HCEC 1CT (cell line): Measurements from ENCODE around the gene DAPL1.
A peak's percentile ranks its signal among the peaks of the same experiment; 100 is the strongest.

ENCODE experiments used
- DNase-seq: peaks from one replicate; pipeline ENCODE4 v3.0.0-alpha.2; 2017

The DAPL1 gene

DNA sequence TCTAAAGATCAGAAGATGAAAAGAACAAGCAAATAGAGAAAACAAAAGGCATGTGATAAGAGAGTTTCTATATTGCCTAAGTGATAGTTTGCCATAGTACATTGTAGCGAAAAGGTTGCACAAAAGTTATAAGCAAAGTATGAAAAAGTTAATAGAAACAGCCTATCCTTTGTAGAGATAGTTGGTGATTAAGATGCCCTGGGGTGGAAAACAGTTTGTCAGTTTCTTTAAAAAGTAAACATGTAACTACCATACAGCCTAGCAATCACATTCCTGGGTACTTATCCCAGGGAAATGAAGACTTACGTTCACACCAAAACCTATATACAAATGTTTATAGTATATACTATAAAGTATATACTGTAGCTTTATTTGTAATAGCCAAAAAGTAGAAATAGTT is 16.9 kb upstream of the DAPL1 start:
- DNase-seq: no peak

DNA sequence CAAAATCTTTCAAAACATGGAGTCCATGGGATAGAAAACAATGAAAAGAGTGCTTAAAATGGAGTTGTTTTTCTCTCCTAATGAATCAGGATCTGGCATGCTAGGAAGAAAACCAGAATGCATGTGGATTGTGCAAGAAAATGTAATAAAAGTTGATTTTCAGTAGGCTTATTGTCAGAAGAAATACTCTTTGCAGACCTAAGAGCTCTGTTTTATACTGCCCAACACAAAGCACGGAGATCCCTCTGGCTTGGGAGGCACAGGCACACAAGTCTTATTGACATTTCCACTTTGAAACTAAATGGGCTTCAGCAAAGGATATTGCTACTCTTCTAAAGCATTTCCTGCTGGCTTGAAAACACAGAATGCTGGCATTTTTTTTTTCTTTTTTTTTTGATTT is 15.5 kb upstream of the DAPL1 start:
- DNase-seq: no peak

GRCh38 chr2:158781353-158781961 is 13.7 kb upstream of the DAPL1 start:
- DNase-seq: peak; percentile 43

- no peak for DNase-seq
Measured at GRCh38 chr2:158782136-158782535, 13.0 kb upstream of the DAPL1 start.

GRCh38 chr2:158782616-158783015 is 12.5 kb upstream of the DAPL1 start:
- DNase-seq: peak; percentile 28

DNA sequence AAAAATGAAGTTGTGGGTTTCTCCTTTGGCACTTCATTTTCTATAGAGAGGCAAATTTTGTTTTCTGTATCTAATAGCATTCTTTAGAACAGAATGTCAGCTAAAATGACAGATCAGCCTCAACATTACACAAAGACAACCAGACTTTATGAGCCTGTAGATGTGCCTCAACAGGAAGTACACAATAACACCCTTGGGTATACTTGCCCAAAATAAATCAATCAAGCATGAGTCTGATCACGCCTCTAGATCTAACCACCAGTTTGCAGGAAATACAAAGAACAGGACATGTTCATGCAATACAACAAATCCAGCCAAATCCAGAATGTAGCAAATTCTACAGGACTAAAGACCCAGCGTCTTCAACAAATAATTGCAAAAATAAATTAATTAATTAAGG is 11.2 kb upstream of the DAPL1 start:
- no peak for DNase-seq

DNA sequence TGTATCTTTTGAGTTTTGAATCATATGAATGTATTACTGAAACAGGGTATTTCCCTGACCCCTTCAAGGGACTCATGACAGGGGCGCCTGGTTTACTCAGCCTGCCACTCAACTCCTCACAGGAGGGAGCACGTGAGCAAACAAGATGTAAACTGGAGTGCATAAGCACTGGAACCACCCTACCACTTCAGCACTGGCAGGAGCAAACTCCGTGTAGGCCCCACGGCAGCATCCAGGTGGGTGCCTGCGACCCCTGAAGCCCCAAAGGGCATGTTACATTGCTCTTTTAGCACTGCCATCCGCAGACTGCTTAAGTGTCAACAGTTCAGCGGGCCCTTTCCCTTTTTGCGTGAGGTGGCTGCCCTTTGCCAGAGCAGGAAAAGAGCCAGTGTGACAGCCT is 8.2 kb upstream of the DAPL1 start:
- no peak for DNase-seq

DNA sequence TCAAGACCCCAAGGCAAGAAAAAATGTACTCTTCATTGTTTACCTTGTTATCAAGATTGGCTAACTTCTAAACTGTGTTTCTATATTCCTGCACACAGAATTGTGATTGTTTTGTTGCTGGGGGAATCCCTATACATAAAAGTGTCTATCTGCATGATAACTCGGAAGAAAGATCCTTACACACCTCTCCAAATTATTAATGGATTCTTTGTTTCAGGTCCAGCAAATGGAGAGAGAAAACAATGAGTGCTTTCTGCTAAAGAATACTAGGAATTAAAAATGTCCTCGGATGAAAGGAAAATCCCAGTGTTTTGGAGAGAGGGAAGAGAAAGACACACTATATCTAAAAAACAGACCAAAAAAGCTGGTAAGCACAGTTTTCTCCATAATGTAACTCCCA is 6.2 kb upstream of the DAPL1 start:
- DNase-seq: no peak

- DNase-seq: no peak
Measured at GRCh38 chr2:158796652-158797051, 1.5 kb downstream of the DAPL1 start.

GRCh38 chr2:158797963-158798700 is 3.0 kb downstream of the DAPL1 start:
- peak; percentile 24 for DNase-seq

GRCh38 chr2:158799181-158799580 is 4.1 kb downstream of the DAPL1 start:
- DNase-seq: no peak

DNA sequence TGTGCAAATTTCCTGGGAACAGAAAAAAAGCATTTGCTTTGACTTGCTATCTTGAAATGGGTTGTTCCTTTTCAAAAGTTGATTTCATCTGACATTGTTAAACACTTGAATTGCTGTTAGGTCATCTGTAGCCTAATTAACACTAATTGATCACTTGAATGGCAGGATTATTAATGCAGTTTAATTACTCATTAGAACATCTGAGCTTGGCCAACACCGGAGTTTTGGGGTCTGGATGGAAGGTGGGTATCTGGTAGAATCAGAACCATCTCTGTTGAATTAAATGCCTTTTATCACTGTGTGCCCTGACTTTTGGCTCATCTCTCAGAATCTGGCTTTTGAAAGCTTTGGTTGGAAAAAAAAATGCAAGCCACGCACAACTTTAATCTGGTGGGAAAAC is 8.4 kb downstream of the DAPL1 start:
- DNase-seq: no peak

DNA sequence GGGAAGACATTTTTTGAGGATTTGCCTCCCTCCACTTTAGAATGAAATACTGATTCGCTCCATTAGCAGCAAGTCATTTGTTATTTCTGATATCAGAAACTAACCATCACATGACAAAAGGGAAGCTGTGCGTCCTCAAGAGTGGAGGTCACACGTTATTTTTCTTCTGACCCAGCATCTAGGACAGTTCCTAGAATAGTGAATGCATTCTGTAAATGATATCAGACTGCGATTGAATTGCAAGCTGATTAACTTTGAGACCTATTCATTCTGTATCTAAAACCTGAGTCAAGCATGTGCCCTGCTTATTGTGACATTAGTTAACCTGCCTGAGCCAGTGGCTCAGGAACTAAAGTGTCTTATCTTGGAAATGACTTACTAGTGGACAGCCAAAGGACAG is 10.1 kb downstream of the DAPL1 start:
- DNase-seq: no peak

DNA sequence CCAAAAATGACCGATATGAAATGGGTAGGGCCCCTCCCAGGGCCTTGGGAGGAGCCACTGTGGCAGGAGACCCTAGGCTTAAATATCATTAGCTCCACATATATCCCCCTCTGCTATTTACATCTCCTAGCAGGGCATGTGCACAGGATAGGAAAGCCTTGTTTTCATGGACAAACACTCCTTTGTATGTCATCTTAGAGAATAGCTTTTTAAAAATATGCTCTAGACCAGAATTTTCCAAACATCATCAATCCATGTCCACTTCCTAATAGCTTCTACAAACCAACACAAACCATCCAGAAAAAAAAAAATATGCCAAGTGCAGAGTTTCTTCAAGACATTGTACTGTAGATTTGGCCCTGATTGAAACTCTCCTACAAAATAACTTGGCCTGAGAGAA is 10.8 kb downstream of the DAPL1 start:
- DNase-seq: no peak

DNA sequence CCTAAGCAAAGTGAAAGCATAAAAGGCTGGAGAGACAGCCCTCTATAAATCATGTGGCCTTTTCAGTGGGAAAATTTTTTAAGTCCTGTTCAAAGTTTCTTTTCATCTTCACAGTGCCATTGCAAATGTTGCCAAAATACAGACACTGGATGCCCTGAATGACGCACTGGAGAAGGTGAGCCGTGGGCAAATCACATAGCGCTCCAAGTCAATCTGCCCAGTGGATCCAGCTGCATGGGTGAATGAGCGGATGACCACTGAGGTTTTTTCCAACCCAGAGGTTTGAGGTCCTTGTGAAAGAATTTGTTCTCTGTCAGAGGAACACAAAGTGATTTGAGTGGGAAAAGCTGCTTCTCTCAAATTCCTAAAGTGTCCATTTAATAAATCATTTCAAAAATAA is 11.8 kb downstream of the DAPL1 start:
- DNase-seq: no peak

- no peak for DNase-seq
Measured at GRCh38 chr2:158808426-158808825, 13.3 kb downstream of the DAPL1 start.

DNA sequence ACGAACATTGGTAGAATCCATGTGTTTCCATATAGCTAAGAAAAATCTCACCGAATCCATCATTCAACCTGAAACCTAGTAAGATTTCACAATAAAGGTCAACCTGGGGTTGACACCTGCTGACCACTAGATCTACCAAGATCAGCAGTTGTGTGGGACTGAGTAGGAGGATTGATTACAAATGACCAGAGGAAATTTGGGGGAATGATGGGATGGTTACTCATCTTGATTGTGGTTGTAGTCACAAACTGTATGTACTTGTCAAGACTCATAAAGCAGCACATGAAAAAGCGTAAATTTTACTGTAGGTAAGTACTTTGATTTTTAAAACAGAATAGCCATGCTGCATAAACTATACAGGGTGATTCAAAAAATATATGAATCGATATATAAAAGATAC is 14.7 kb downstream of the DAPL1 start:
- DNase-seq: no peak

- no peak for DNase-seq
Measured at GRCh38 chr2:158810731-158811460, 15.8 kb downstream of the DAPL1 start.

GRCh38 chr2:158815166-158815565 is 20.0 kb downstream of the DAPL1 start:
- no peak for DNase-seq

GRCh38 chr2:158815658-158816057 is 20.5 kb downstream of the DAPL1 start:
- no peak for DNase-seq

- no peak for DNase-seq
Measured at GRCh38 chr2:158817588-158817987, 22.5 kb downstream of the DAPL1 start.

GRCh38 chr2:158818511-158818910 is 23.4 kb downstream of the DAPL1 start:
- DNase-seq: no peak

DNA sequence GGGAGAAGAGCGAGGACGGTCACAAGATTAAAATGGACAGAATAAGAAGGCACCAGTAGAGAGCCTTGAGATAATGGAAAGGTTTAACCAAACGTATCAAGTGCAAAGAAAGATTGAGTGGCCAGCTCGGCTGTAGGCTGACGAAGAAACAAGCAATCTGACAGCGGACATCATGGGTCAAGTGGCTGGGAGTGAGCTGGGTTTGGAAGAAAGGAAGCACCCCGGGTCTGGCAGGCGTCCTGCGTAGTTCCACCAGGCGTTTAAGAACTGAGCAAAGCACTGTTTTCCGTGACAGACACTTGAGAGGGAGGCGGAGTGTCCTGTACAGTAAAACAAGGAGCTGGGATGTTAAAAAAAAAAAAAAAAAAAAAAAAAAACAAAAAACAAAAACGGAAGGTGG is 27.1 kb downstream of the DAPL1 start:
- DNase-seq: no peak
